SH-SY5Y (cell line): ENCODE results near the gene SPP1.

ENCODE experiments used
- GATA2 ChIP-seq: IDR thresholded peaks from 2 replicates; pipeline ENCODE4 v1.6.1; 2011; ENCODE audit warnings: mild to moderate bottlenecking, low read depth, low read length
- GATA3 ChIP-seq: IDR thresholded peaks from 2 replicates; pipeline ENCODE4 v1.6.1; 2011; ENCODE audit warnings: low read depth, mild to moderate bottlenecking, low read length, moderate library complexity

DNA sequence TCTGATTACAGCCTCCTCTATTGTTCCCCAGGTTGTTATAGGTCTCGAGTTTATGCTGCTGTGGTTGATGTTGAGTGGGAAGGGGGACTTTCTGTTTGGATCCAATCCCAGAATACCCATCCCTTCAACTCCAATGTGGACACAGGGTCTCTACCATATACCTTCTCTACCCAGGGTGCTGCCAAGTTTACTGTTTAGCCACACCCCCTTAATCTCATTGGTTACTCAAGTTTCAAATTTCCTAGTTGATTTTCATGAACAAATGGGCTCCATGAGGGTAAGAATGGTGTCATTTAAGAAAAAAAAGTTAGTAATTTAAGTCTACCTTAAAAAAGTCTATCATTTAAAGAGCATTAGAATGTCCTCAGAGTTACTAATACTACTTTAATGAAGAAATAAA lies 3.6 kb upstream of the SPP1 start:
- no peak for TF ChIP-seq GATA2
- no peak for TF ChIP-seq GATA3
